NOMO-1 treated with DMSO at 0.1 percent for 48 hours (cell line): ENCODE measurements around the gene PSMA8.
A peak's percentile ranks its signal among the peaks of the same experiment; 100 is the strongest.
"Not testable (repeated sequence)": the region's sequence is repeated elsewhere in the genome, so short reads cannot be mapped to it uniquely, and the experiment has no call there.

ENCODE experiments used
- DNase-seq: peaks from one replicate; lab custom pipeline; 2025; ENCODE audit not compliant: unreplicated experiment; lab: John Stamatoyannopoulos, UW

Gene PSMA8

GRCh38 chr18:26167592-26167991, 33.9 kb downstream of the PSMA8 start:
- DNase-seq, result peak; percentile 24

GRCh38 chr18:26175481-26175880, 41.8 kb downstream of the PSMA8 start:
- no peak for DNase-seq

- DNase-seq, result no peak
Measured at GRCh38 chr18:26176134-26176533, 42.5 kb downstream of the PSMA8 start.

- no peak for DNase-seq
Measured at GRCh38 chr18:26181343-26181826, 47.7 kb downstream of the PSMA8 start.

GRCh38 chr18:26183395-26184112, 49.9 kb downstream of the PSMA8 start:
- DNase-seq, result no peak

- no peak for DNase-seq
Measured at GRCh38 chr18:26185267-26185666, 51.6 kb downstream of the PSMA8 start.

- DNase-seq, result peak; percentile 16
Measured at GRCh38 chr18:26190506-26190905, 56.8 kb downstream of the PSMA8 start.

- DNase-seq, result no peak
Measured at GRCh38 chr18:26192233-26192632, 58.6 kb downstream of the PSMA8 start.

GRCh38 chr18:26196605-26197004, 62.9 kb downstream of the PSMA8 start:
- DNase-seq, result no peak

- DNase-seq, result not testable (repeated sequence)
Measured at GRCh38 chr18:26202001-26202400, 68.3 kb downstream of the PSMA8 start.

GRCh38 chr18:26205318-26205717, 71.6 kb downstream of the PSMA8 start:
- no peak for DNase-seq

- DNase-seq, result no peak
Measured at GRCh38 chr18:26206488-26206887, 72.8 kb downstream of the PSMA8 start.

- no peak for DNase-seq
Measured at GRCh38 chr18:26207937-26208336, 74.3 kb downstream of the PSMA8 start.

GRCh38 chr18:26208977-26209376, 75.3 kb downstream of the PSMA8 start:
- DNase-seq, result no peak

GRCh38 chr18:26210147-26210546, 76.5 kb downstream of the PSMA8 start:
- DNase-seq, result no peak

- DNase-seq, result peak; percentile 57
Measured at GRCh38 chr18:26215247-26215970, 81.7 kb downstream of the PSMA8 start.

- DNase-seq, result no peak
Measured at GRCh38 chr18:26225022-26225693, 91.5 kb downstream of the PSMA8 start.

- DNase-seq, result no peak
Measured at GRCh38 chr18:26225915-26226228, 92.2 kb downstream of the PSMA8 start.

- peak; percentile 74 for DNase-seq
Measured at GRCh38 chr18:26226229-26227050, 92.8 kb downstream of the PSMA8 start, which contains the start of gene TAF4B. TSS of gene TAF4B (plus strand) at chr18:26226445. CDS start at chr18:26226934, 489 bp downstream.

GRCh38 chr18:26227051-26227670, 93.5 kb downstream of the PSMA8 start:
- DNase-seq, result no peak
